GM23338 (cell line): Measurements from ENCODE around the gene ADGRG1.

Experiments used
- CREB1 ChIP-seq: fragments of 250-450 bp; sonication (Bioruptor Pico); IDR thresholded peaks from 2 replicates; pipeline ENCODE4 v1.5.0; 2020; ENCODE audit warnings: low read depth, mild to moderate bottlenecking, moderate library complexity
- EZH2 ChIP-seq: fragments of 200-600 bp; sonication (generic); IDR thresholded peaks from one replicate; pipeline ENCODE4 v1.8.0; 2017; ENCODE audit warnings: antibody characterized with exemption, mild to moderate bottlenecking, low read depth; ENCODE audit not compliant: unreplicated experiment
- POLR2AphosphoS5 ChIP-seq: IDR thresholded peaks from 2 replicates; pipeline ENCODE4 v1.6.1; 2016; ENCODE audit warnings: antibody characterized with exemption, low read depth

DNA sequence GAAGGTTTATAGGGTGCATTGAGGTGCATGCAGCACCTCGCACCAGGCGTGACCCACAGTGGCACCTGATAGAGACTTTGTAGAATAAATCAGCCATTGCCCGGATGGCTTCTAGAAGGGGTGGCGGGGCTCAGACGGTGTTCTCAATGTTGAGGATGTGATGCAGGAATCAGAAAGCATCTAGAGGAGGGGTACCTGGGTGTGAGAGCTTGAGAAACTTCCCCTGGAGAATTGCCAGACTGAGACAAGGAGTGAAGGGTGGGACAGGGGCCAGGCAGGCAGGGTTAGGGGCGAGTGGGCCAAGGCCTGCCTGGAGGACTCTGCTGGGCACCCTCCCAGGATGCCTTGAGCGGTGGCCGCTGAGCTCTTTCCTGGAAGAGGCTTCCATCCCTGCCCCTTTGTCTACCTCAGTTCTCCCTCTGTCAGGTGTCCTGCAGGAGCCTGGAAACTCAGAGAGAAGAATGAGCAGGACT lies 9.3 kb upstream of the ADGRG1 start:
- TF ChIP-seq CREB1 (no peak), EZH2 (no peak), POLR2AphosphoS5 (no peak)
